ENCODE measurements around the gene TOGARAM2.

Gene TOGARAM2

GRCh38 chr2:29024882-29025430 lies 43.9 kb downstream of the TOGARAM2 start:
- DNase-seq, result no peak

- DNase-seq, result no peak
These were observed 44.6 kb downstream of the TOGARAM2 start for GRCh38 chr2:29025711-29026110.

GRCh38 chr2:29031046-29031445 lies 49.9 kb downstream of the TOGARAM2 start:
- no peak for DNase-seq

GRCh38 chr2:29032189-29032588 lies 51.1 kb downstream of the TOGARAM2 start:
- DNase-seq, result no peak

GRCh38 chr2:29033172-29033571 lies 52.1 kb downstream of the TOGARAM2 start:
- DNase-seq, result no peak

GRCh38 chr2:29033656-29034055 lies 52.6 kb downstream of the TOGARAM2 start:
- no peak for DNase-seq

- no peak for DNase-seq
These were observed 54.1 kb downstream of the TOGARAM2 start for GRCh38 chr2:29035016-29035745.

GRCh38 chr2:29039718-29040480 lies 58.8 kb downstream of the TOGARAM2 start:
- DNase-seq, result no peak

GRCh38 chr2:29040552-29040951 lies 59.5 kb downstream of the TOGARAM2 start:
- no peak for DNase-seq

- no peak for DNase-seq
These were observed 60.1 kb downstream of the TOGARAM2 start for GRCh38 chr2:29041161-29041660.

GRCh38 chr2:29042561-29043075 lies 61.5 kb downstream of the TOGARAM2 start:
- no peak for DNase-seq

- DNase-seq, result no peak
These were observed 63.4 kb downstream of the TOGARAM2 start for GRCh38 chr2:29044459-29044858.

- no peak for DNase-seq
These were observed 65.2 kb downstream of the TOGARAM2 start for GRCh38 chr2:29046321-29046720.

- no peak for DNase-seq
These were observed 66.2 kb downstream of the TOGARAM2 start for GRCh38 chr2:29047083-29047845.

GRCh38 chr2:29050591-29050990 lies 69.5 kb downstream of the TOGARAM2 start:
- DNase-seq, result no peak

GRCh38 chr2:29051730-29052129 lies 70.6 kb downstream of the TOGARAM2 start:
- DNase-seq, result no peak

- no peak for DNase-seq
These were observed 71.7 kb downstream of the TOGARAM2 start for GRCh38 chr2:29052807-29053206.

GRCh38 chr2:29053223-29053622 lies 72.1 kb downstream of the TOGARAM2 start:
- DNase-seq, result no peak

GRCh38 chr2:29053670-29054400 lies 72.7 kb downstream of the TOGARAM2 start:
- no peak for DNase-seq

- no peak for DNase-seq
These were observed 73.3 kb downstream of the TOGARAM2 start for GRCh38 chr2:29054430-29054829.

GRCh38 chr2:29055601-29056000 lies 74.5 kb downstream of the TOGARAM2 start:
- no peak for DNase-seq

- no peak for DNase-seq
These were observed 75.4 kb downstream of the TOGARAM2 start for GRCh38 chr2:29056452-29056851.
